GM12878 (cell line): Measurements from ENCODE around the gene COL15A1.

ENCODE experiments used
- BRCA1 ChIP-seq: IDR thresholded peaks from 2 replicates; pipeline ENCODE4 v1.6.1; 2011; ENCODE audit warnings: low read depth, low read length, improper control_type of control experiment
- CEBPB ChIP-seq, 2 experiments: fragments of 150-350 bp in 1 of 2; IDR thresholded peaks; 2 replicates each; pipeline ENCODE4 v1.6.1; 2012 to 2014; ENCODE audit warnings: low read depth in 2 of 2, low read length in 2 of 2, borderline replicate concordance in 1 of 2, inconsistent platforms in 1 of 2
- EGR1 ChIP-seq, 2 experiments: IDR thresholded peaks; 1 replicate in 1 of 2; 2 replicates in 1 of 2; pipeline ENCODE4 v1.6.1; 2011 to 2012; ENCODE audit warnings: low read depth in 2 of 2, low read length in 2 of 2, borderline replicate concordance in 1 of 2, mild to moderate bottlenecking in 1 of 2, moderate library complexity in 1 of 2
- POLR2A ChIP-seq: IDR thresholded peaks from 2 replicates; pipeline ENCODE4 v1.6.1; 2011; ENCODE audit warnings: low read depth, mild to moderate bottlenecking, low read length
- POLR2AphosphoS5 ChIP-seq: IDR thresholded peaks from 2 replicates; pipeline ENCODE4 v1.6.1; 2011; ENCODE audit warnings: mild to moderate bottlenecking, low read length, inconsistent platforms
- RAD21 ChIP-seq: IDR thresholded peaks from 2 replicates; pipeline ENCODE4 v1.6.1; 2011; ENCODE audit warnings: mild to moderate bottlenecking, low read depth, low read length, moderate library complexity; ENCODE audit not compliant: insufficient read depth
- RCOR1 ChIP-seq: conservative IDR thresholded peaks from 2 replicates; pipeline ENCODE4 v1.6.1; 2012; ENCODE audit warnings: low read depth, low read length, improper control_type of control experiment
- SPI1 ChIP-seq: IDR thresholded peaks from 2 replicates; pipeline ENCODE4 v1.6.1; 2011; ENCODE audit warnings: low read depth, mild to moderate bottlenecking, low read length, moderate library complexity, borderline replicate concordance; ENCODE audit not compliant: insufficient read depth
- ZNF274 ChIP-seq: IDR thresholded peaks from one replicate; pipeline ENCODE4 v1.8.0; 2011; ENCODE audit not compliant: insufficient read length, insufficient read depth
- TF ChIP-seq, protein P1 (sequence below), 3 experiments: IDR thresholded peaks in 2 of 3; conservative IDR thresholded peaks in 1 of 3; 2 replicates each; pipeline ENCODE4 v1.5.1; 2011; ENCODE audit warnings: low read depth in 3 of 3, low read length in 3 of 3, mild to moderate bottlenecking in 3 of 3, control low read depth in 2 of 3, moderate library complexity in 2 of 3, inconsistent platforms in 1 of 3, mixed read lengths in 1 of 3; ENCODE audit not compliant: control insufficient read depth in 2 of 3, insufficient read depth in 1 of 3; ENCODE audit errors: extremely low read depth in 1 of 3
- TF ChIP-seq, protein P2 (sequence below): fragments of 450-650 bp; formaldehyde crosslinking; IDR thresholded peaks from 2 replicates; pipeline ENCODE4 v1.4.0; 2020; ENCODE audit warnings: mild to moderate bottlenecking, moderate library complexity
- TF ChIP-seq, protein P3 (sequence below): fragments of 450-650 bp; conservative IDR thresholded peaks from 2 replicates; pipeline ENCODE4 v1.6.1; 2017; ENCODE audit warnings: mild to moderate bottlenecking, moderate library complexity

DNA sequence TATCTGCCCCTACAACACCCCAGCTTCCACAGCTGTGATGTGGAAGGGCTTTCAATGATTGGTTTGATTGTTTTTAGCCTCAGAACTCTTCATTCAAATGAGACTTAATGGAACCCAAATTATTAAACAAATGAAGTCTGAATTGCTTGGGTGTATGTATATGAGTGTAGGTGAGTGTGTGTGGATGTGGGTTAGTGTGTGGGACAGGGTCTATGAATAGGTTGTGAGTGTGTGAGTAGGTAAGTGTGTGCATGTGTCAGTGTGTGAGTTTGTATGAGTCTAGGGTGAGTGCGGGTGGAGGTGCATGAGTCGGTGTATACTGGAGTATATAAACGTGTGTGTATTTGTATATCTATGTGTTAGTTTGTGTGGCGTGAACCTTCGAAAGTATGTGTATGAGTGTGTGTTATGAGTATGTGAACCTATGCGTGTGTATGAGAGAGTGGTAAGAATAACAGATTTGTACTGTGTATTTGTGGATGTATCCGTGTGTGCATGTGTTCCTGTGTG is 26.9 kb downstream of the COL15A1 start:
- TF ChIP-seq EGR1 (IDR thresholded peaks at IDR 0.05; ENCODE audit: borderline replicate concordance in 1 of 2, low read depth in 2 of 2, low read length in 2 of 2), result no peak
- TF ChIP-seq, protein P1, sequence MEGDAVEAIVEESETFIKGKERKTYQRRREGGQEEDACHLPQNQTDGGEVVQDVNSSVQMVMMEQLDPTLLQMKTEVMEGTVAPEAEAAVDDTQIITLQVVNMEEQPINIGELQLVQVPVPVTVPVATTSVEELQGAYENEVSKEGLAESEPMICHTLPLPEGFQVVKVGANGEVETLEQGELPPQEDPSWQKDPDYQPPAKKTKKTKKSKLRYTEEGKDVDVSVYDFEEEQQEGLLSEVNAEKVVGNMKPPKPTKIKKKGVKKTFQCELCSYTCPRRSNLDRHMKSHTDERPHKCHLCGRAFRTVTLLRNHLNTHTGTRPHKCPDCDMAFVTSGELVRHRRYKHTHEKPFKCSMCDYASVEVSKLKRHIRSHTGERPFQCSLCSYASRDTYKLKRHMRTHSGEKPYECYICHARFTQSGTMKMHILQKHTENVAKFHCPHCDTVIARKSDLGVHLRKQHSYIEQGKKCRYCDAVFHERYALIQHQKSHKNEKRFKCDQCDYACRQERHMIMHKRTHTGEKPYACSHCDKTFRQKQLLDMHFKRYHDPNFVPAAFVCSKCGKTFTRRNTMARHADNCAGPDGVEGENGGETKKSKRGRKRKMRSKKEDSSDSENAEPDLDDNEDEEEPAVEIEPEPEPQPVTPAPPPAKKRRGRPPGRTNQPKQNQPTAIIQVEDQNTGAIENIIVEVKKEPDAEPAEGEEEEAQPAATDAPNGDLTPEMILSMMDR (IDR thresholded peaks at IDR 0.05 in 2 of 3, conservative IDR thresholded peaks at IDR 0.05 in 1 of 3; ENCODE audit: control insufficient read depth in 2 of 3, extremely low read depth in 1 of 3, insufficient read depth in 1 of 3, low read depth in 3 of 3, low read length in 3 of 3), result no peak
- no peak for TF ChIP-seq ZNF274
- no peak for TF ChIP-seq POLR2A
- no peak for TF ChIP-seq SPI1
- no peak for TF ChIP-seq POLR2AphosphoS5
- TF ChIP-seq, protein P2, sequence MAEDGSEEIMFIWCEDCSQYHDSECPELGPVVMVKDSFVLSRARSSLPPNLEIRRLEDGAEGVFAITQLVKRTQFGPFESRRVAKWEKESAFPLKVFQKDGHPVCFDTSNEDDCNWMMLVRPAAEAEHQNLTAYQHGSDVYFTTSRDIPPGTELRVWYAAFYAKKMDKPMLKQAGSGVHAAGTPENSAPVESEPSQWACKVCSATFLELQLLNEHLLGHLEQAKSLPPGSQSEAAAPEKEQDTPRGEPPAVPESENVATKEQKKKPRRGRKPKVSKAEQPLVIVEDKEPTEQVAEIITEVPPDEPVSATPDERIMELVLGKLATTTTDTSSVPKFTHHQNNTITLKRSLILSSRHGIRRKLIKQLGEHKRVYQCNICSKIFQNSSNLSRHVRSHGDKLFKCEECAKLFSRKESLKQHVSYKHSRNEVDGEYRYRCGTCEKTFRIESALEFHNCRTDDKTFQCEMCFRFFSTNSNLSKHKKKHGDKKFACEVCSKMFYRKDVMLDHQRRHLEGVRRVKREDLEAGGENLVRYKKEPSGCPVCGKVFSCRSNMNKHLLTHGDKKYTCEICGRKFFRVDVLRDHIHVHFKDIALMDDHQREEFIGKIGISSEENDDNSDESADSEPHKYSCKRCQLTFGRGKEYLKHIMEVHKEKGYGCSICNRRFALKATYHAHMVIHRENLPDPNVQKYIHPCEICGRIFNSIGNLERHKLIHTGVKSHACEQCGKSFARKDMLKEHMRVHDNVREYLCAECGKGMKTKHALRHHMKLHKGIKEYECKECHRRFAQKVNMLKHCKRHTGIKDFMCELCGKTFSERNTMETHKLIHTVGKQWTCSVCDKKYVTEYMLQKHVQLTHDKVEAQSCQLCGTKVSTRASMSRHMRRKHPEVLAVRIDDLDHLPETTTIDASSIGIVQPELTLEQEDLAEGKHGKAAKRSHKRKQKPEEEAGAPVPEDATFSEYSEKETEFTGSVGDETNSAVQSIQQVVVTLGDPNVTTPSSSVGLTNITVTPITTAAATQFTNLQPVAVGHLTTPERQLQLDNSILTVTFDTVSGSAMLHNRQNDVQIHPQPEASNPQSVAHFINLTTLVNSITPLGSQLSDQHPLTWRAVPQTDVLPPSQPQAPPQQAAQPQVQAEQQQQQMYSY, result no peak
- TF ChIP-seq RCOR1, result no peak
- no peak for TF ChIP-seq RAD21
- TF ChIP-seq CEBPB (IDR thresholded peaks at IDR 0.05; ENCODE audit: borderline replicate concordance in 1 of 2, low read depth in 2 of 2, low read length in 2 of 2), result no peak
- no peak for TF ChIP-seq BRCA1
- TF ChIP-seq, protein P3, sequence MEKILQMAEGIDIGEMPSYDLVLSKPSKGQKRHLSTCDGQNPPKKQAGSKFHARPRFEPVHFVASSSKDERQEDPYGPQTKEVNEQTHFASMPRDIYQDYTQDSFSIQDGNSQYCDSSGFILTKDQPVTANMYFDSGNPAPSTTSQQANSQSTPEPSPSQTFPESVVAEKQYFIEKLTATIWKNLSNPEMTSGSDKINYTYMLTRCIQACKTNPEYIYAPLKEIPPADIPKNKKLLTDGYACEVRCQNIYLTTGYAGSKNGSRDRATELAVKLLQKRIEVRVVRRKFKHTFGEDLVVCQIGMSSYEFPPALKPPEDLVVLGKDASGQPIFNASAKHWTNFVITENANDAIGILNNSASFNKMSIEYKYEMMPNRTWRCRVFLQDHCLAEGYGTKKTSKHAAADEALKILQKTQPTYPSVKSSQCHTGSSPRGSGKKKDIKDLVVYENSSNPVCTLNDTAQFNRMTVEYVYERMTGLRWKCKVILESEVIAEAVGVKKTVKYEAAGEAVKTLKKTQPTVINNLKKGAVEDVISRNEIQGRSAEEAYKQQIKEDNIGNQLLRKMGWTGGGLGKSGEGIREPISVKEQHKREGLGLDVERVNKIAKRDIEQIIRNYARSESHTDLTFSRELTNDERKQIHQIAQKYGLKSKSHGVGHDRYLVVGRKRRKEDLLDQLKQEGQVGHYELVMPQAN, result no peak
